Fibroblast of the conjunctiva (primary cell): ENCODE measurements around the gene TMEM270.

Source experiments
- DNase-seq: peaks from one replicate; pipeline ENCODE4 v3.0.0-alpha.2; 2010; ENCODE audit warnings: low read depth

Gene TMEM270

DNA sequence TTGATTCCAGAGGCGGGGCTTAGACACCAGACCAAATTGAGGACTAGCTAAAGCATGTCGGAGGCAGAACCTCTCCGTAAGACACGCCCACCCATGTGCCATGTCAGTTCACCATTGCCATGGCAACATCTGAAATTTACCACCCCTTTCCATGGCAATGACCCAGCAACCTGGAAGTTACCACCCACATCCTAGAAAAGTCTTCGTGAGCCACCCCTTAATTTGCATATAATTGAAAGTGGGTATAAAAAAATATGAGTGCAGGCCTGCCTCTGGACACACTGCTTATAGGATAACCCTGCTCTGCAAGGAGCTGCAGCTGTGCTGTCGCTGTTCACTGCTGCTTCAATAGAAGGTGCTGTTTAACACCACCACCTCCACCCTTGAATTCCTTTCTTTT lies 28.0 kb downstream of the TMEM270 start:
- no peak for DNase-seq

GRCh38 chr7:73890555-73891147 lies 29.7 kb downstream of the TMEM270 start:
- no peak for DNase-seq

- no peak for DNase-seq
Observed at GRCh38 chr7:73891178-73891885, 30.4 kb downstream of the TMEM270 start.

GRCh38 chr7:73892003-73892999 lies 31.3 kb downstream of the TMEM270 start:
- DNase-seq = no peak

- DNase-seq = no peak
Observed at GRCh38 chr7:73893342-73894101, 32.6 kb downstream of the TMEM270 start.

DNA sequence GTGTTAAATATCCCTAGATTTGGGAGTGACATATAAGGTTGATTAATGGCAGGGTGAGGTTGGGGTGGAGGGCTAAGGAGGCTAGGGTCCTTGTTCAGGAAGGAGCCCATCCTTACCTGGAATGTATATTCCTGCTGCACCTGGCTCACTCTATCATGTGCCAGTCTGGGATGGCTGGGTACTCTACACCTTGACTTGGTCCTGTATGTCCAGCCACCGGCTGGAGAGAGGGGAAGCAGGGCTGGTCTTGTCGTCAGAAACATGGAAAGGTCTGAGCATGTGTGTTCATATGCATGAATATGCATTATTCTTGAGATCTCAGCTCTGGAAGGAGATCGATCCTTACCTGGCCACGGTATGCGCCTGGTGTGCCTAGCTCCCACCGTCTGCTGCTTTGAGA lies 33.2 kb downstream of the TMEM270 start:
- DNase-seq = no peak

- DNase-seq = peak; percentile 84
Observed at GRCh38 chr7:73894733-73895551, 34.0 kb downstream of the TMEM270 start.

GRCh38 chr7:73895626-73896025 lies 34.7 kb downstream of the TMEM270 start:
- DNase-seq = no peak

DNA sequence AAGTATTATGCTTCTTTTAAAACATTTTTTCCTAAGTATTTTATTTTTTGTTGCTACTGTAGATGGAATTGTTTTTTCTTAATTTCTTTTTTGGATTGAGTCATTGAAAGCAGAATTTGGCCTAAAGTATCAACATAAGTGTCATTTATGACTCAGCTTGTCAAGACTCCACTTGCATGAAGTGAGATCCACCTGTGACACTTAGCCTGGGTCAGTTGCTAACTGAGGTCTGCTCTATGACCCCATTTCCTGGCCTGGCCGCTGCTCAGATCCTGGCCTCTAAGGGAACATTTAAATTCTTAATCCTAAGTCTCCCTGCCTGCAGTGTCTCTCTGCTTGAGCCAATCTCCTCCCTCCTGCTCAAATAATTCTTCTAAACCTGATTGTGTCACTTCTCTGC lies 35.5 kb downstream of the TMEM270 start:
- no peak for DNase-seq

DNA sequence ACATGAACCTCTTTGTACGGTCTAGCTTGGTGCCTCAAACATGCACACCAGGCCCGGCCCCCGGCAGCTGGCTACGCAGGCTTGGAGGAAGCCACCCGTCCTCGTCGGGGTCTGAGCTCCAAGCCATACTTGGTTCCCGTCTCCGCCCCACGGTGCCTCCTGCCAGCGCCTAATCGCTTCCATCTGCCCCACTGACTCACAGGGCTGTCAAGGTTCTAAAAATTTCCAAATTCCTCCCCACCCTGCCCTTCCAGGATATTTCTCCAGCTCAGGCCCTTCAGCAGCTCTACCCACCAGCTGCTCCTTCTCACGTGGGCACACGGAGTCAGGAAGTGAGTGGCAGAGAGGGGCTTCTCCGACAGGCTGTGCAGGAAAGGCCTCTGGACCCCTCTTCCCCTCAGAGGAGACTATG lies 38.8 kb downstream of the TMEM270 start:
- DNase-seq = peak; percentile 84

GRCh38 chr7:73900286-73900685 lies 39.3 kb downstream of the TMEM270 start:
- DNase-seq = peak; percentile 53

GRCh38 chr7:73901231-73901822 lies 40.4 kb downstream of the TMEM270 start:
- no peak for DNase-seq

GRCh38 chr7:73901823-73902597 lies 41.1 kb downstream of the TMEM270 start:
- no peak for DNase-seq

GRCh38 chr7:73903321-73904218 lies 42.6 kb downstream of the TMEM270 start:
- DNase-seq = no peak

DNA sequence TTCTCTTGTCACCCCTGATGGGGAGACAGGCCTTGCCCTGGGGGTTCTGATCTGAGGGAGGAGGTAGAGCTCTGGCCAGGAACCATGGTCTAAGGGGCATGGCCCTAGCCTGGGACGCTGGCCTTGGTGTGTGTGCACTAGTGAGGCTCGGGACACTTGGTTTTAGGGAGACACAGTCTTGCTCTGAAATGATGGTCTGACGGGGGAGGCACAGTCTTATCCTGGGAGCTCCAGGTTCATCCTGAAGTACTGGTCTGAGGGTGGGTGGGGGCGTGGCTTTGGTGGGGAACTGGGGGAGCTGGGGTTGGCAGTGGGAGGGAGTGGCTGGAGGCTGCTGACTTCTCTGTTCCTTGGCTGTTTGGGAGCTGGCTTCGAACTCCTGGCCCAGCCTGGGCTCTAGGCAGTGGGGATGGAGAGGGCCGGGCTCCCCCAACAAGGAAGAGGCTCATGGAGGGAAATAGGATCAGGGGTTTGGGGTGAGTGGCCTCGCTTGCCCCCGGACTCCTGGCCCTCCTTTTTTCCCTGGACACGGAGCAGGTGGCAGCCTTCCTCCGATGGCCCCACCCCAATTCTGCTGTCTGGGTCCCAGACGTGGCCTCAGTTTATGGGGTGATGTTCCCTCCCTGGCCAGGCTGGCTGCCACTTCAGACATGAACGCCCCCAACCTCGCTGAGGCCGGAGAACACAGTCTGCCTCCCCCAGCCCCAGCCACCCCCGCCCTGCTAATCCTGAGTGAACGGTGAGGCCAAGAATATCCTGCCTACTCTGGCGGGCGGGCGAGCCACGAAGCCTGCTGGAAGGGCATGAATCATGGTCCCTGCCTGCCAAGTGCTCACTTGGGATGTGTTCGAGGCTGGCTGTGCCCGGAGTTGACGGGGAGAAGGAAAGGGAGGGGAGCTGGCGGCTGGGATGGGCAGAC lies 43.5 kb downstream of the TMEM270 start:
- no peak for DNase-seq

DNA sequence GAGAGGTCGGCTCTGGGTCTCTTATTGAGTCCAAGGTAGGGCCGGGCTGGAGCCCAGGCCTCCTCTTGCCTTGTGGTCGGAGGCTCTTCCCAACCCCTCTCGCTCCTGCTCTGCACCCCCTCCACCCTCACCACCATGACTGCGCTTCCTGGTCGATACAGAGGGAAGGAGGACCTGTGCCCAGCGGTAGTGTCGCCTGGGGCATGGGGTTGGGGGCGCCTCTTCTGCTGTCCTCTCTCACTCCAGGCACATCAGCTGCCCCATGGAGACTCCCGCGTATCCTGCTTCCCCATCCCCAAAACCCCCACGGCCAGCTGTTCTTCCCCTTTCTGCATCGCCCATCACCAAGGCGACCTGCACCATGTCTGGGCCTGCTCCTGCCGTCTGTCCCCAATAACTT lies 44.4 kb downstream of the TMEM270 start:
- no peak for DNase-seq

GRCh38 chr7:73906874-73907273 lies 45.9 kb downstream of the TMEM270 start:
- DNase-seq = no peak
